IMR-90 (cell line): ENCODE results near the gene MTF2. TPM values are rescaled to one million over a fixed set of nuclear protein-coding genes. Genes with fewer than 3 reads are reported as not detected.

Source experiments
- ATAC-seq: fragments of 200-7000 bp; cut with Tn5 transposase; 2 replicates; pipeline ENCODE4 v1.9.1; 2020; ENCODE audit warnings: low read depth, mild to moderate bottlenecking, moderate library complexity
- BruUV-seq: library from RNA; stranded (reverse); fragments of 400-500 nt; replicated peaks from 2 replicates; lab custom pipeline; 2021; lab: Mats Ljungman, UMichigan
- CTCF ChIA-PET: fragments of 300-600 bp; formaldehyde crosslinking; extraction: SDS; loops from one replicate; lab custom pipeline; 2021; ENCODE audit warnings: antibody characterized with exemption; lab: Yijun Ruan, JAX
- POLR2A ChIA-PET: fragments of 300-600 bp; sonication (Branson Sonifier 250); formaldehyde crosslinking; loops from one replicate; lab custom pipeline; 2022; ENCODE audit warnings: antibody characterized with exemption; ENCODE audit not compliant: unreplicated experiment; lab: Charles Lee
- DNase-seq: peaks from one replicate; pipeline ENCODE4 v3.0.0; 2013
- H2AFZ ChIP-seq: replicated peaks from 2 replicates; pipeline ENCODE3; 2013; ENCODE audit warnings: low read length, mild to moderate bottlenecking; ENCODE audit not compliant: poor library complexity
- H2AK5ac ChIP-seq: 2 replicates; pipeline ENCODE4 v1.6.1; 2013; ENCODE audit warnings: low read depth, low read length, inconsistent platforms
- H2AK9ac ChIP-seq: replicated peaks from 2 replicates; pipeline ENCODE3; 2013; ENCODE audit warnings: mild to moderate bottlenecking, low read depth, low read length, moderate library complexity; ENCODE audit not compliant: poor library complexity
- H2BK120ac ChIP-seq: 2 replicates; pipeline ENCODE4 v1.6.1; 2013; ENCODE audit warnings: low read depth, low read length, inconsistent platforms
- H2BK15ac ChIP-seq: 3 replicates; pipeline ENCODE4 v1.6.1; 2013; ENCODE audit warnings: low read depth, low read length, inconsistent platforms
- H2BK20ac ChIP-seq: 2 replicates; pipeline ENCODE4 v1.6.1; 2013; ENCODE audit warnings: low read depth, mild to moderate bottlenecking, inconsistent platforms, low read length, moderate library complexity
- H2BK5ac ChIP-seq: 2 replicates; pipeline ENCODE4 v1.6.1; 2013; ENCODE audit warnings: mild to moderate bottlenecking, low read depth, low read length, inconsistent platforms; ENCODE audit not compliant: poor library complexity, severe bottlenecking
- H3K14ac ChIP-seq: replicated peaks from 2 replicates; pipeline ENCODE4 v1.6.1; 2013; ENCODE audit warnings: low read depth, low read length, inconsistent platforms
- H3K18ac ChIP-seq: 2 replicates; pipeline ENCODE4 v1.6.1; 2013; ENCODE audit warnings: low read depth, low read length, control low read depth
- H3K23ac ChIP-seq: 2 replicates; pipeline ENCODE4 v1.6.1; 2013; ENCODE audit warnings: low read depth, low read length, inconsistent platforms
- H3K27ac ChIP-seq: 2 replicates; pipeline ENCODE4 v1.5.1; 2013; ENCODE audit warnings: mild to moderate bottlenecking, control low read depth, low read length; ENCODE audit not compliant: insufficient read depth
- H3K27me3 ChIP-seq: 2 replicates; pipeline ENCODE4 v1.6.1; 2013; ENCODE audit warnings: low read length; ENCODE audit not compliant: control insufficient read depth, insufficient read depth
- H3K36me3 ChIP-seq: 2 replicates; pipeline ENCODE4 v1.6.1; 2013; ENCODE audit warnings: low read length, mixed read lengths; ENCODE audit not compliant: control insufficient read depth, insufficient read depth
- H3K4ac ChIP-seq: 2 replicates; pipeline ENCODE4 v1.6.1; 2013; ENCODE audit warnings: low read depth, low read length, inconsistent platforms
- H3K4me1 ChIP-seq: 2 replicates; pipeline ENCODE4 v1.6.1; 2013; ENCODE audit warnings: low read length, mixed read lengths; ENCODE audit not compliant: control insufficient read depth, insufficient read depth
- H3K4me2 ChIP-seq: 2 replicates; pipeline ENCODE4 v1.6.1; 2013; ENCODE audit warnings: low read depth, mild to moderate bottlenecking, control low read depth, low read length, moderate library complexity
- H3K4me3 ChIP-seq: 2 replicates; pipeline ENCODE4 v1.5.1; 2013; ENCODE audit warnings: low read depth, mild to moderate bottlenecking, control low read depth, low read length, moderate library complexity; ENCODE audit not compliant: insufficient read depth
- H3K56ac ChIP-seq: 2 replicates; pipeline ENCODE4 v1.6.1; 2013; ENCODE audit warnings: low read length, inconsistent platforms; ENCODE audit not compliant: insufficient read depth; ENCODE audit errors: extremely low read depth
- H3K79me1 ChIP-seq, 2 experiments: 2 replicates each; pipeline ENCODE4 v1.6.1; 2013; ENCODE audit warnings: low read length in 2 of 2, inconsistent platforms in 1 of 2, low read depth in 1 of 2
- H3K9ac ChIP-seq: 2 replicates; pipeline ENCODE4 v1.6.1; 2013; ENCODE audit warnings: low read depth, low read length, control low read depth
- H3K9me1 ChIP-seq: 2 replicates; pipeline ENCODE4 v1.6.1; 2013; ENCODE audit warnings: low read length, inconsistent platforms; ENCODE audit not compliant: insufficient read depth
- H3K9me3 ChIP-seq: 2 replicates; pipeline ENCODE4 v1.6.1; 2013; ENCODE audit warnings: low read length; ENCODE audit not compliant: control insufficient read depth, insufficient read depth
- H4K20me1 ChIP-seq: 2 replicates; pipeline ENCODE4 v1.6.1; 2013; ENCODE audit warnings: low read length, inconsistent platforms; ENCODE audit not compliant: insufficient read depth
- H4K5ac ChIP-seq: 2 replicates; pipeline ENCODE4 v1.6.1; 2013; ENCODE audit warnings: mild to moderate bottlenecking, low read depth, low read length, control low read depth
- H4K8ac ChIP-seq, 2 experiments: 2 replicates each; pipeline ENCODE4 v1.6.1; 2013; ENCODE audit warnings: low read depth in 2 of 2, low read length in 2 of 2, control low read depth in 1 of 2, inconsistent platforms in 1 of 2
- H4K91ac ChIP-seq: 2 replicates; pipeline ENCODE4 v1.6.1; 2013; ENCODE audit warnings: low read depth, low read length, inconsistent platforms; ENCODE audit not compliant: insufficient read depth
- BHLHE40 ChIP-seq: fragments of 150-350 bp; IDR thresholded peaks from 2 replicates; pipeline ENCODE4 v1.6.1; 2016; ENCODE audit warnings: mild to moderate bottlenecking, low read depth, low read length
- CEBPB ChIP-seq: IDR thresholded peaks from 2 replicates; pipeline ENCODE4 v1.6.1; 2012; ENCODE audit warnings: low read depth, low read length, improper control_type of control experiment
- CTCF ChIP-seq: conservative IDR thresholded peaks from 2 replicates; pipeline ENCODE4 v1.5.1; 2012; ENCODE audit warnings: mild to moderate bottlenecking, low read depth, low read length, improper control_type of control experiment
- FOS ChIP-seq: fragments of 150-350 bp; IDR thresholded peaks from 2 replicates; pipeline ENCODE4 v1.6.1; 2016; ENCODE audit warnings: low read depth, low read length
- MAFK ChIP-seq: IDR thresholded peaks from 2 replicates; pipeline ENCODE4 v1.6.1; 2012; ENCODE audit warnings: low read depth, low read length, improper control_type of control experiment
- POLR2A ChIP-seq: IDR thresholded peaks from 2 replicates; pipeline ENCODE4 v1.6.1; 2012; ENCODE audit warnings: mild to moderate bottlenecking, low read depth, low read length
- RCOR1 ChIP-seq: IDR thresholded peaks from 2 replicates; pipeline ENCODE4 v1.6.1; 2012; ENCODE audit warnings: mild to moderate bottlenecking, low read length, improper control_type of control experiment; ENCODE audit not compliant: insufficient replicate concordance
- USF2 ChIP-seq: fragments of 150-350 bp; IDR thresholded peaks from 2 replicates; pipeline ENCODE4 v1.6.1; 2017; ENCODE audit warnings: mild to moderate bottlenecking, antibody characterized with exemption, low read length, low read depth
- dilution Hi-C: fragments of 300-500 bp; cut with HindIII; formaldehyde crosslinking; loops from one replicate; pipeline ENCODE4 v1.14.3; 2018; ENCODE audit warnings: low sequenced_read_pairs; ENCODE audit not compliant: unreplicated experiment
- in situ Hi-C: fragments of 300-500 bp; cut with MboI; formaldehyde crosslinking; loops from 3 replicates; pipeline ENCODE4 v1.14.3; 2019; ENCODE audit warnings: low sequenced_read_pairs, inconsistent platforms, mixed read lengths
- intact Hi-C: fragments of 100-400 bp; cut with micrococcal nuclease; formaldehyde crosslinking; loops from 2 replicates; pipeline ENCODE4 v1.10.0; 2022
- polyA plus RNA-seq, 3 experiments: library from polyadenylated mRNA; depleted of rRNA; stranded (reverse); fragments of >200 nt; gene quantifications; 2 replicates each; pipeline ENCODE4 v1.2.3, GENCODE V29; 2012; ENCODE audit warnings: low replicate concordance in 1 of 3
- total RNA-seq: library from RNA; depleted of rRNA; stranded (reverse); fragments of >200 nt; gene quantifications from 2 replicates; pipeline ENCODE4 v1.2.3, GENCODE V29; 2012

The MTF2 gene
- total and polyA plus RNA-seq, 2 of the 4 experiments (the other 2 are of a cell fraction) = 10.6 to 39.8 TPM

DNA sequence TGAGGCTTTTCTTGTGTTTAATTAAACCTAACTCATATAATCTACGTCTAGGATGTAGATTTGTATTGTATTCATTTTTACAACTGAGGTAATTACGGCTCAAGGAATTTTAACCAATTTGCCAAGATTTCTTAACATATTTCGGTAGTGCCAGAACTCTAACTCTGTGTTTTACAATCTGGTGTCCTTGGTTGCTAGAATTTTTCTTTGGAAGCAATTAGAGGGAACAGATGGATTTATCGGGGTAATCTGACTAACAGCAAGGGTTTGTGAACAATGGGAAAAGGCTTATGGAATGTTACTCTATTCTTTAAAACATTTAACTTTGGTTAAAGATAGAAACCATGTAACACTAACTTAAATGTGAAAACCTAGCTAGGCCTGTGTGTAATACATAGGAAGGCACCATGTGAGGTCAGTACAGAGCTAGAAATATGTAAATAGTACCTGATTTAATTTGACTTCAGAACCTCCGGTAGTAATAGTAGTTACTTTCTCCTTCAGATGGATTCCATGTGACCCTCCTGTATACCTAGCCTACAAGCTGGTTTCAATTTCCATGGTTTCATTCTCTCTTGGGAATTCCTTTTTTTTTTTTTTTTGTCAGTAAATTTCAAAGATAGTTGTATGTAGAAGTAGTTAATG is 1.2 kb downstream of the MTF2 start (continued):
- no peak for TF ChIP-seq USF2
- TF ChIP-seq POLR2A = no peak

DNA sequence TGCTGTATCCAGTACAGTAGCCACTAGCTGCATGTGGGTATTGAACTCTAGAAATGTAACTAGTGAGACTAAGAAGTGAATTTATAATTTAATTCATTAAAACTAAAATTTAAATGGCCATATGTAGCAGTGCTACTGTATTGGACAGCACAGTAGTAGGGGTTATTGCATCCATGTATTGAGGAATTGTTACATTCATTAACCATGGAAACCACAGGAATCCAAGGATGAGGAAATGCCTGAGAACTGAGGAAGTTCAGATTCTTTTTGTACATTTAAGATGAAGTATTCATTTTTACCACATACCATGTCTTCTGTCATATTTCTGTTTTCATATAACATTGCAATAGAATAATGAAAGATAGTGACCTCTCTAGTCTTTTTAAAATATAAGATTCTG is 2.6 kb downstream of the MTF2 start:
- H2BK15ac ChIP-seq = no peak overlapping the region
- H2AFZ ChIP-seq = no peak overlapping the region
- H2BK5ac ChIP-seq = peak overlapping the region; percentile 18
- peak; percentile 88 for DNase-seq
- H3K36me3 ChIP-seq = peaks cover 3% of the 10 kb centered on the region
- no peak overlapping the region for H2BK20ac ChIP-seq
- no peaks in the 10 kb centered on the region; the same call in 1 of the 2 replicates for H3K9me1 ChIP-seq
- no peak overlapping the region for H3K23ac ChIP-seq
- no peak overlapping the region for H4K91ac ChIP-seq
- no peaks in the 10 kb centered on the region for H3K4me1 ChIP-seq
- in situ Hi-C loops = no loop called here
- no peaks in the 10 kb centered on the region for H3K9me3 ChIP-seq
- no peak overlapping the region for H4K8ac ChIP-seq
- CTCF ChIA-PET = interaction anchor here (0.8 kb wide), 1 partner anchor 223 kb away, joined by 3 read pairs; no protein-coding TSS in a partner anchor
- H3K4ac ChIP-seq = no peak overlapping the region
- H3K18ac ChIP-seq = no peak overlapping the region
- H3K27ac ChIP-seq = no peak overlapping the region; the same call in 1 of the 2 replicates
- H2BK120ac ChIP-seq = no peak overlapping the region
- no peak for TF ChIP-seq MAFK
- TF ChIP-seq CEBPB = peak; percentile 90
- no peak for TF ChIP-seq BHLHE40
- no peak for TF ChIP-seq FOS
- TF ChIP-seq CTCF = no peak
- TF ChIP-seq RCOR1 = no peak
- intact Hi-C loops = loop anchor here (2.0 kb wide), 1 partner anchor 223 kb away; no protein-coding TSS in a partner anchor
- H3K9ac ChIP-seq = 0 out of 2 replicates have a peak overlapping the region, but pooled peaks have one; percentile 31
- H3K4me2 ChIP-seq = peak overlapping the region; percentile 99
- H4K5ac ChIP-seq = no peak overlapping the region
- H3K79me1 ChIP-seq = peaks cover 0 to 38% of the 10 kb centered on the region in 2 experiments; a peak in 3 of 4 replicates
- BruUV-seq = no TSS peak
- peak; percentile 50 for ATAC-seq
- peaks cover 17% of the 10 kb centered on the region for H4K20me1 ChIP-seq
- H2AK9ac ChIP-seq = no peak overlapping the region
- peak overlapping the region; percentile 9; the same call in 1 of the 2 replicates for H3K4me3 ChIP-seq
- no peak overlapping the region for H3K56ac ChIP-seq
- H3K14ac ChIP-seq = no peak overlapping the region
- dilution Hi-C loops = no loop called here
- no peak overlapping the region for H2AK5ac ChIP-seq
- no peaks in the 10 kb centered on the region for H3K27me3 ChIP-seq
- POLR2A ChIA-PET = no interaction called here
